ENCODE data around the gene SRRM3.
"Not testable (repeated sequence)": the region's sequence is repeated elsewhere in the genome, so short reads cannot be mapped to it uniquely, and the experiment has no call there.

SRRM3 gene

DNA sequence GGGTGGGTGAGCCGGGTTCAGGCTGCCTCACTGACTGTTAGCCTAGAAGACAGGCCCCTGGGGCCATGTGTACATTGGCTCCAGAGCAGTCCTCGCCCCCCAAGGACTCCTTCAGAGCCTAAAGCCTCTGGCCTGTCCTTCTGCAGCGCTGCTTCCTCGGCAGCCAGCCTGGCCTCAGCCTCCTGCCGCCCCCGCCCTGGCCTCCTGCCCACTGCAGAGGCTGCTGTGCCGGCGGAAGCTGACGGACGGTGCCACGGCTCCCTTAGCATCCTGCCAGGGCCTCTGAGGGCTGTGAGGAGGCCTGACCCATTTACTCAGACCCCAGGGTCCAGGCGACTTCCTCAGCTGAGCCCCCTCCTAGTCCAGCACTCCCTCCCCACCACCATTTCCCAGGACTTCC is 4.9 kb downstream of the SRRM3 start:
- FAIRE-seq (no peak), DNase-seq (ENCODE audit: insufficient read length, low spot score) (no peak)
- TF ChIP-seq POLR2A (IDR thresholded peaks at IDR 0.05; ENCODE audit: low read depth, low read length): no peak

DNA sequence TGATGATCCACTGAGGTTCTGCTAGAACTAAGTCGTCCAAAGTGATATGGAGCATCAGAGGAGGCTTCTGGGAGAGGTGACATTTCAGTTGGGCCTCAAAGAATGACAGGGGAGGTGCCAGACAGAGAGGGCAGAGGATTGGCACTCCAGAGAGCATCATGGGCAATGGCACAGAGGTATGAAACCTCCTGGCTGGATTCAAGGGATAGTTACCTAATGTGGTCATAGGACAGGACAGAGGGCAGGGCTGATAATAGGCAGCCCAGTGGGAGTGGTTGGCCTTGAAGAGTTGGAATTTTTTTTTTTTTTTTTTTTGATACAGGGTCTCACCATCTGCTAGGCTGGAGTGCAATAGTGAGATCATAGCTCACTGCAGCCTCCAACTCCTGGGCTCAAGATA is 7.6 kb downstream of the SRRM3 start:
- DNase-seq (ENCODE audit: insufficient read length, low spot score): no peak
- FAIRE-seq: no peak
- TF ChIP-seq POLR2A (IDR thresholded peaks at IDR 0.05; ENCODE audit: low read depth, low read length): no peak

- DNase-seq (ENCODE audit: insufficient read length, low spot score) (no peak), FAIRE-seq (no peak)
- no peak for TF ChIP-seq POLR2A (IDR thresholded peaks at IDR 0.05; ENCODE audit: low read depth, low read length)
These were observed 9.5 kb downstream of the SRRM3 start for GRCh38 chr7:76211216-76211615.

DNA sequence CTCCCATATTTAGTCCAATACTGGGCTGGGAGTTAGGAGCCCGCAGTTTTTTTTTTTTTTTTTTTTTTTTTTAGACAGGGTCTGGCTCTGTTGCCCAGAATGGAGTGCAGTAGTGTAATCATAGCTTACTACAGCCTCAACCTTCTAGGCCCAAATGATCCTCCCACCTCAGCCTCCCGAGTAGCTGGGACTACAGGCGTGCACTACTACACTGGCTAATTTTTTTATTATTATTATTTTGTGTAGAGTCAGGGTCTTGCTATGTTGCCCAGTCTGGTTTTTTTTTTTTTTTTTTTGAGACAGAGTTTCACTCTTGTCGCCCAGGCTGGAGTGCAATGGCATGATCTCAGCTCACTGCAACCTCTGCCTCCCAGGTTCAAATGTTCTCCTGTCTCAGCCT is 13.7 kb downstream of the SRRM3 start:
- not testable (repeated sequence) for FAIRE-seq

DNA sequence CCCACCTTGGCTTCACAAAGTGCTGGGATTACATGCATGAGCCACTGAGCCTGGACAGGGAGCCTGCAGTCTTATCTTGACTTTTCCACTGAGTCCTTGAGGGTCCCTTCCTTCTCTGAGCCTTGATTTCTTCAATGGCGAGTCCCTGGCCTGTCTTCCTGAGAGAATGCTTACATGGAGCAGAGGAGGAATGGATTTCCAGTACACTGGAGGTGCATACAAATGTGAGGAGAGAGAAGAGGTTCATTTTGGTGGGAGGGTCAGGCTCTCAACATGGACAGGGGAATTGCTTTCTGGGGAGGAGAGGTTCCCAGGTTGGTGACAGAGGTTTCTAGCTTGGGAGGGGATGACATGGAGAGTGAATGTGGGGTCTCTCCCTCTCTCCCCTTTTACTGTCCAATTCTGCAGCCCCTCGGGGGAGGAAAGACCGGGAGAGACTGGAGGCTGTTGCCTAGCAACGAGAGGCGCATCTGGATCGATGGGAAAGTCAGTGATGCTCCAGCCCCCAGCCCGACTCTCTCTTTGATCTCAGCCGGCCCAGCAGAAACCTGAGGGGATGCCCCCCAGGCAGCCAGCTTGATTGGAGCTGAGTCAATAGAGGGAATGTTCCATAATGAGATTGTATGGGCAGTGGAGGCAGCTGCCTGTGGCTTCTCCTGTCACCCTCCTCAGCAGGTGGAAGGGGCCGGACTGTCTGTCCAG is 14.8 kb downstream of the SRRM3 start:
- no peak for FAIRE-seq

More for the DNA sequence above, 13.7 kb downstream of the SRRM3 start:
- DNase-seq (ENCODE audit: insufficient read length, low spot score): not testable (repeated sequence)

GRCh38 chr7:76217942-76218566 is 16.4 kb downstream of the SRRM3 start:
- no peak for FAIRE-seq
- TF ChIP-seq POLR2A (IDR thresholded peaks at IDR 0.05; ENCODE audit: low read depth, low read length): no peak
- no peak for DNase-seq (ENCODE audit: insufficient read length, low spot score)

More for the DNA sequence above, 14.8 kb downstream of the SRRM3 start:
- DNase-seq (ENCODE audit: insufficient read length, low spot score): no peak
- TF ChIP-seq POLR2A (IDR thresholded peaks at IDR 0.05; ENCODE audit: low read depth, low read length): no peak

DNA sequence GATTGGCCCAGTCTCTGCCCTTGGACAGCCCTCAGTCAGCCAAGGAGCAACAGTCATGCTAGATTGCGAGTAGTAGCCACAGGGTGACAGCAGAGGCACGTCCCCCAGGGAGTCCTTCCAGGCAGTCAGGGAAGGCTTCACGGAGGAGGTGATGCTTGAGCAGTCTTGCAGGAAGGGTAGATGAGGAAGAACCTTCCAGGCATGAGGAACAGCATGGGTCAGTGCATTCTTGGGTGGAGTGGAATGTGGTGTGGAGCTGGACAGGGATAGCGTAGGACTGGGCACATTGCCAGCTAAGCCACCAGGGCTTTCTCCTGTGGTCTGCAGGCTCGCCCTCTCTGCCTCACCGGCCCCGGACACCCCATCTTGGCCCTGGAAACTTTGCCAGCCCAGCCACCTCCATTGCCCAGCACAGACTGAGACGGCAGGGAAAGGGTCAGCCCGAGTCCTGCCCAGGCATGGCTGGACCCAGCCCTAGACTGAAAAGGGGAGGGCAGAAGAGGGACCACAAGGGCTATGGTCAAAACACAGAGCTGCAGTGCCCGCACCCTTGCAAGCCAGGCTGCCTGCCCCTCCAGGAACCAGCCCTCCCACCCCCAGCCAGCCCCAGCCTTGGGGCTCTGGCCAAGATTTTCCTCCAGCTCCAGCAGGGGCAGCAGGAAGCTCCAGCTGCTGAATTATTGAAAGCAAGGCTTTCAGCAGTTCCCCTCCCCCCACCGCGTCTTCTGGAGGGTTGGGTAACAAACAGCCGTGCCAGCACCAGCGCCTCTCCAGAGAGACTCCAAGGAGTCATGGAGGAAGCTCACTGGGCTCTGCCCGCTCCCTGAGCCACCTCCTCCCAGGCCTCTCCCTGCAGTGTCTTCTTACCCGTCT is 18.7 kb downstream of the SRRM3 start:
- DNase-seq (ENCODE audit: insufficient read length, low spot score): no peak
- no peak for FAIRE-seq
- no peak for TF ChIP-seq POLR2A (IDR thresholded peaks at IDR 0.05; ENCODE audit: low read depth, low read length)

DNA sequence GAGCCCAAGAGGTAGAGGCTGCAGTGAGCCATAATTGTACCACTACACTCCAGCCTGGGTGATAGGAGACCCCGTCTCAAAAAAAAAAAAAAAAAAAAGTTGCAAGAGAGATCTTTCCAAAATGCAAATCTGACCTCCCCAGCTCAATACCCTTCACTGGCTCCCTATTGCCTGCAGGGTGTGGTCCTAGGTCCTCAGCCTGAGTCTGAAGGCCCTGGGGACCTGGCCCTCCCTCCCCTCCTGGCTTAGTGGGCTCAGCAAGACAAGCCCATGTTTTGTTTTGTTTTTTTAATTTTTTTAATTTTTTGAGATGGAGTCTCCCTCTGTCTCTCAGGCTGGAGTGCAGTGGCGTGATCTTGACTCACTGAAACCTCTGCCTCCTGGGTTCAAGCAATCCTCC is 20.6 kb downstream of the SRRM3 start:
- TF ChIP-seq POLR2A (IDR thresholded peaks at IDR 0.05; ENCODE audit: low read depth, low read length): no peak
- no peak for FAIRE-seq
- no peak for DNase-seq (ENCODE audit: insufficient read length, low spot score)

DNA sequence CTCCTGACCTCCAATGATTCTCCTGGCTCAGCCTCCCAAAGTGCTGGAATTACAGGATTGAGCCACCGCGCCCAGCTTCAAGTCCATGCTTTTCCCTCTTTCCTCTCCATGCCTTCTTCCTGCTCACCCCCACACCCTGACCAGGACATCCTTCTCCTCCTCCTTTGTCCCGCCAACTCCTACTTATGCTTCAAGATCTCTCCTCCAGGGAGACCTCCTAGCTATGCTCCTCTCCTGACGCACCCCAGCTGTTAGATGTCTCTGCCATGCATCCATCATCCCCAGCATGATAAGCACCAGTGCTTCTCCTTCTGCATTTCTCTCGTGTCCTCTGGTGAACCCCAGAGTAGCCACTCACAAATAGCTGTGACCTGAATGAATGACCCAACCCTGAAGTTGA is 21.1 kb downstream of the SRRM3 start:
- DNase-seq (ENCODE audit: insufficient read length, low spot score) (no peak), FAIRE-seq (no peak)

GRCh38 chr7:76223286-76223972 is 21.7 kb downstream of the SRRM3 start:
- DNase-seq (ENCODE audit: insufficient read length, low spot score): no peak
- FAIRE-seq: no peak
- TF ChIP-seq POLR2A (IDR thresholded peaks at IDR 0.05; ENCODE audit: low read depth, low read length): no peak

More for the DNA sequence above, 21.1 kb downstream of the SRRM3 start:
- no peak for TF ChIP-seq POLR2A (IDR thresholded peaks at IDR 0.05; ENCODE audit: low read depth, low read length)

GRCh38 chr7:76224695-76225094 is 23.0 kb downstream of the SRRM3 start:
- DNase-seq (ENCODE audit: insufficient read length, low spot score) (no peak), FAIRE-seq (no peak)
- no peak for TF ChIP-seq POLR2A (IDR thresholded peaks at IDR 0.05; ENCODE audit: low read depth, low read length)

GRCh38 chr7:76225379-76225778 is 23.7 kb downstream of the SRRM3 start:
- DNase-seq (ENCODE audit: insufficient read length, low spot score) (no peak), FAIRE-seq (no peak)
- no peak for TF ChIP-seq POLR2A (IDR thresholded peaks at IDR 0.05; ENCODE audit: low read depth, low read length)

DNA sequence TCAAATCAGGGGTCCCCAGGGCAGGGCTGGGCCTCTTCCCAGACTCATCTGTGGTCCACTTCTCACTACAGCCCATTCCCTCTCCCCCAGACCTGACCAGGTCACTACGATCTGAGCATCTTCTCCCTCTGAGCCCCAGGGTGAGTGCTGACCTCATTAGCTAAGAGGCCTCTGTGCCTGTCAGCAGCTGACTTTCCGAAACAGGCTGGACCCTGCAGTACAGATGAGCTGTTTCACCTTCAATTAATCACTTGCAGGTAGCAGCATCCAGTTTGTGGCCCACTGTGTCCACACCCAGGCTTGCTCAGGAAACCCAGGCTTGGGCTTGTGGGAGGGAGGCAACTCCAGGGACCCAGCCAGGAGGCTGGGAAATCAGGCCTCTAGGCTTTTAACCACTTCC is 24.3 kb downstream of the SRRM3 start:
- DNase-seq (ENCODE audit: insufficient read length, low spot score) (no peak), FAIRE-seq (no peak)
- no peak for TF ChIP-seq POLR2A (IDR thresholded peaks at IDR 0.05; ENCODE audit: low read depth, low read length)

DNA sequence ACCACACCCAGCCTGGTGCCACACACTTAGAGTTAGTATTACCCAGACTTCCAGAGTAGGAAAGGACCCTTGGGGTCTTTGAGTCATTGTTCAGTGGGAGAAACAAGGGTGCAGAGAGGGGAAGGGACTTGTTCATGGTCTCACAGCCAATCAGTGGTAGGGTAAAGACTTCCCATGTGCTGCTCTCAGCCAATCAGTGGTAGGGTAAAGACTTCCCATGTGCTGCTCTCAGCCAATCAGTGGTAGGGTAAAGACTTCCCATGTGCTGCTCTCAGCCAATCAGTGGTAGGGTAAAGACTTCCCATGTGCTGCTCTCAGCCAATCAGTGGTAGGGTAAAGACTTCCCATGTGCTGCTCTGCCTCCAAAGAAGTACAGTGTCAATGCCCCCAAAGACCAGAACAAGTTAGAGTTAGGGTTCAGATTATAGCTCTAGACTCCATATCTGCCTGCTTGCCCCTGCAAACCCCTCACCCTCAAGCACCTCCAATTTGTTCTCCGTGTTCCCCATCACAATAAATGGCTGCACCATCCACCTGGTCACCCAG is 25.3 kb downstream of the SRRM3 start:
- not testable (repeated sequence) for FAIRE-seq; DNase-seq (ENCODE audit: insufficient read length, low spot score)

Data from H54 (cell line).